ENCODE measurements around the gene FGG. TPM values are rescaled to one million over a fixed set of nuclear protein-coding genes. Genes with fewer than 3 reads are reported as not detected.

The FGG gene
- total RNA-seq, 1 experiment from 2014 or later = not detected

GRCh38 chr4:154559494-154560418, 52.7 kb downstream of the FGG start:
- Histone ChIP-seq H3F3A (ENCODE audit: insufficient read depth, low read depth) (no peaks in the 10 kb centered on the region), H3K4me3 (no peak overlapping the region), H4K20me1 (ENCODE audit: insufficient read depth) (no peaks in the 10 kb centered on the region), H3K36me3 (ENCODE audit: low read depth) (no peaks in the 10 kb centered on the region), H3K9me2 (ENCODE audit: insufficient read depth) (no peaks in the 10 kb centered on the region), H3K9me3 (ENCODE audit: insufficient read depth, low read depth) (no peaks in the 10 kb centered on the region), H3K27ac (no peak overlapping the region), H3K4me1 (replicated peaks; ENCODE audit: insufficient read depth) (peaks cover 12% of the 10 kb centered on the region; the same call in 1 of the 2 replicates), H3K27me3 (ENCODE audit: insufficient read depth, low read depth) (no peaks in the 10 kb centered on the region), H2AFZ (no peak overlapping the region), H3K4me2 (no peak overlapping the region), H3K79me2 (ENCODE audit: low read depth) (no peaks in the 10 kb centered on the region)
- CTCF ChIA-PET = interaction anchor here (1.4 to 2.1 kb wide), 4 partner anchors 10 to 64 kb away, joined by 3 to 36 read pairs (median 8); partner anchors contain the start of gene PLRG1
- intact Hi-C loops (cut with micrococcal nuclease; ENCODE audit: unreplicated experiment) = loop anchor here (1.0 to 10.0 kb wide), 5 partner anchors 59 to 815 kb away; partner anchors contain the start of genes MAP9 and SFRP2
- POLR2A ChIA-PET (ENCODE audit: unreplicated experiment) = no interaction called here
- BruUV-seq (replicated peaks) = no TSS peak
- no peak for DNase-seq
- TF ChIP-seq EZH2 (IDR thresholded peaks at IDR 0.05; ENCODE audit: low read depth) (no peak), CTCF (conservative IDR thresholded peaks at IDR 0.05) (peak; percentile 71)

GRCh38 chr4:154559141-154559493, 53.3 kb downstream of the FGG start:
- no peak overlapping the region for H3K4me2 ChIP-seq
- no peaks in the 10 kb centered on the region for H3K36me3 ChIP-seq (ENCODE audit: low read depth)
- no peak for DNase-seq
- no peaks in the 10 kb centered on the region for H3K27me3 ChIP-seq (ENCODE audit: insufficient read depth, low read depth)
- ChIA-PET POLR2A (ENCODE audit: unreplicated experiment) (no interaction called here), CTCF (interaction anchor here (1.4 to 2.1 kb wide), 4 partner anchors 9 to 65 kb away, joined by 3 to 36 read pairs (median 8); partner anchors contain the start of gene PLRG1)
- BruUV-seq (replicated peaks) = no TSS peak
- H3K4me3 ChIP-seq = no peak overlapping the region
- TF ChIP-seq CTCF (conservative IDR thresholded peaks at IDR 0.05) (no peak), EZH2 (IDR thresholded peaks at IDR 0.05; ENCODE audit: low read depth) (no peak)
- no peaks in the 10 kb centered on the region for H3F3A ChIP-seq (ENCODE audit: insufficient read depth, low read depth)
- no peaks in the 10 kb centered on the region for H3K79me2 ChIP-seq (ENCODE audit: low read depth)
- H3K9me2 ChIP-seq (ENCODE audit: insufficient read depth) = no peaks in the 10 kb centered on the region
- H3K9me3 ChIP-seq (ENCODE audit: insufficient read depth, low read depth) = no peaks in the 10 kb centered on the region
- peaks cover 12% of the 10 kb centered on the region; the same call in 1 of the 2 replicates for H3K4me1 ChIP-seq (replicated peaks; ENCODE audit: insufficient read depth)
- H2AFZ ChIP-seq = no peak overlapping the region
- no peaks in the 10 kb centered on the region for H4K20me1 ChIP-seq (ENCODE audit: insufficient read depth)
- H3K27ac ChIP-seq = no peak overlapping the region
- intact Hi-C loops (cut with micrococcal nuclease; ENCODE audit: unreplicated experiment) = loop anchor here (1.0 to 10.0 kb wide), 5 partner anchors 59 to 816 kb away; partner anchors contain the start of genes MAP9 and SFRP2

Other genes with a start within 250 kb of the FGG start
- 0.02 and 0.15 TPM in 2 replicates for gene DCHS2, start 120.9 kb downstream of the FGG start, total RNA-seq (2021)
- 60.8 and 80.7 TPM in 2 replicates for gene PLRG1, start 62.3 kb downstream of the FGG start, total RNA-seq (2021)
- not detected in 2 replicates for gene FGB, start 49.6 kb downstream of the FGG start, total RNA-seq (2021)
- gene FGA, start 21.9 kb downstream of the FGG start, total RNA-seq (2021) = not detected in 2 replicates
- 0.68 and 0.85 TPM in 2 replicates for gene LRAT, start 131.3 kb upstream of the FGG start, total RNA-seq (2021)
- not detected in 2 replicates for gene RBM46, start 168.6 kb upstream of the FGG start, total RNA-seq (2021)

Data from PC-9 (cell line).